Activated T-cell treated with anti-CD3 and anti-CD28 coated beads, Interleukin-2, amount 50 U/mL, for 72 hours (primary cell): ENCODE measurements around the gene METTL15. TPM values are rescaled to one million over a fixed set of nuclear protein-coding genes. Genes with fewer than 3 reads are reported as not detected.
"Not testable (repeated sequence)": the region's sequence is repeated elsewhere in the genome, so short reads cannot be mapped to it uniquely, and the experiment has no call there.

ENCODE experiments used
- ATAC-seq, 2 donors: fragments of 150-1000 bp; cut with Tn5 transposase; replicated peaks in 1 of 2; 2 replicates each; pipeline ENCODE4 v1.10.0; 2021; ENCODE audit warnings: moderate library complexity in 2 of 2, mild to moderate bottlenecking in 1 of 2
- DNase-seq, 2 donors: peaks; one replicate each; pipeline ENCODE4 v3.0.0; 2021 to 2022; ENCODE audit warnings: mixed read lengths in 1 of 2
- H3K27ac Mint-ChIP-seq: one replicate; pipeline ENCODE4 v1.8.0; 2022; ENCODE audit warnings: mild to moderate bottlenecking, moderate library complexity, mixed read lengths
- H3K27me3 Mint-ChIP-seq: one replicate; pipeline ENCODE4 v1.8.0; 2022; ENCODE audit warnings: low read depth, mixed read lengths
- H3K36me3 Mint-ChIP-seq, 2 donors: one replicate each; pipeline ENCODE4 v1.8.0; 2022; ENCODE audit warnings: mixed read lengths in 2 of 2, mild to moderate bottlenecking in 1 of 2; ENCODE audit not compliant: insufficient read depth in 2 of 2
- H3K4me1 Mint-ChIP-seq: one replicate; pipeline ENCODE4 v1.8.0; 2022; ENCODE audit warnings: low read depth, mixed read lengths
- H3K4me3 Mint-ChIP-seq, 2 donors: one replicate each; pipeline ENCODE4 v1.8.0; 2022; ENCODE audit warnings: mild to moderate bottlenecking in 2 of 2, mixed read lengths in 2 of 2, moderate library complexity in 2 of 2
- H3K9me3 Mint-ChIP-seq, 2 donors: one replicate each; pipeline ENCODE4 v1.8.0; 2022; ENCODE audit warnings: mixed read lengths in 2 of 2
- total RNA-seq, 2 donors: library from RNA; stranded (reverse); gene quantifications; one replicate each; pipeline ENCODE4 v1.2.3, GENCODE V29; 2022

METTL15 gene
- total RNA-seq, 2 donors from 2014 or later, result 18.2 to 19.5 TPM

DNA sequence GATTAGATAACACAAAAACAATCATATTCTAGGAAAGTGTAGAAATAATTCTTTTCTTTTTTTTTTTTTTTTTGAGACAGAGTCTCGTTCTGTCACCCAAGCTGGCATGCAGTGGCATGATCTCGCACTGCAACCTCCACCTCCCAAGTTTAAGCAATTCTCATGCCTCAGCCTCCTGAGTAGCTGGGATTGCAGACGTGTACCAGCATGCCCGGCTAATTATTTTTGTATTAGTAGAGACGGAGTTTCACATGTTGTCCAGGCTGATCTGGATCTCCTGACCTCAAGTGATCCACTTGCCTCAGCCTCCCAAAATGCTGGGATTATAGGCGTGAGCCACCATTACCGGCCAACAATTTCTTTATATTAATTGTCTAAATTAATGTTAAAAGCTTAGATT, 182.8 kb downstream of the METTL15 start:
- not testable (repeated sequence) for ATAC-seq, H3K4me1 Mint-ChIP-seq, H3K9me3 Mint-ChIP-seq, H3K27ac Mint-ChIP-seq, H3K36me3 Mint-ChIP-seq, DNase-seq, H3K27me3 Mint-ChIP-seq, H3K4me3 Mint-ChIP-seq

DNA sequence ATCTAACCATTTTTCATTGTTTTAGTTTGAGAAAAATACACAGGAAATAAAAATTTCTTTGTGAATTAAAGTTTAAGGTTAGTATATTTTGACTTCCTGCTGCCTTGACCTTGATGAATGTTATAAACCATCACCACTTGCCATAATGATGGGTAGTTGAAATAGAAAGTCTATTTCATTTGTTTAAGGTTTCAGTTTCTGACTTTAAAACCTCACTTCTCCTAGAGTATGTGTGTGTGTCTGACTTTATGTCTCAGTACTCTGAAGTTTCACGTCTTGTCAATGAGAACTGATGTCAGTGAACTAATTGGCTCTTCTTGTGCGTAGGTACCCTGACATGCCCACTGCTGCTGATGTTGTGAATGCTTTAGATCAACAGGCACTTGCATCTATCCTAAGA, 188.2 kb downstream of the METTL15 start:
- Mint-ChIP-seq H3K4me3 (no peak overlapping the region), H3K27ac (no peak overlapping the region), H3K36me3 (peaks cover 7 to 9% of the 10 kb centered on the region in 2 donors), H3K27me3 (no peaks in the 10 kb centered on the region), H3K4me1 (peaks cover 5% of the 10 kb centered on the region), H3K9me3 (peaks cover 0 to 2% of the 10 kb centered on the region in 2 donors)
- ATAC-seq (no peak), DNase-seq (no peak)

DNA sequence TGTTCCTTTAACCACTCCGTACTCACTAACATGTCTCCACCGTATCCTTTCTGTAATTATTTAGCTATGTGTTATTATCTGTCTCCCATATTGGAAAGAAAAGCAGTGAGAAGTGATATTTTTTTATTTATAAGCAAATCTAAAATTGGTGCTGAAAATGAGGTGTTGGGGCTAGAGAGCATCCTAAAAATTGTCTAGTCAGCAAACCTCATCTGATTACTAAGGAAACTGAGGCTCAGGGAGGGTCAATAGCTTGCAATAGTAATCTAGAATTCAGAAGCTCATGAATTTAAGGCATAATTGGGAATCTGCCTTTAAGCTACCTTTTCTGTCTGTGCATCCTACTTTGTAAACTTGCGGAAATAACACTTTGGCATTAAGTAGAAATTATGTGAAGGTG, 190.0 kb downstream of the METTL15 start:
- Mint-ChIP-seq H3K27ac (no peak overlapping the region), H3K4me1 (peaks cover 5% of the 10 kb centered on the region), H3K27me3 (no peaks in the 10 kb centered on the region), H3K36me3 (peaks cover 5 to 7% of the 10 kb centered on the region in 2 donors), H3K4me3 (no peak overlapping the region), H3K9me3 (no peaks in the 10 kb centered on the region)
- no peak for ATAC-seq
- no peak for DNase-seq

DNA sequence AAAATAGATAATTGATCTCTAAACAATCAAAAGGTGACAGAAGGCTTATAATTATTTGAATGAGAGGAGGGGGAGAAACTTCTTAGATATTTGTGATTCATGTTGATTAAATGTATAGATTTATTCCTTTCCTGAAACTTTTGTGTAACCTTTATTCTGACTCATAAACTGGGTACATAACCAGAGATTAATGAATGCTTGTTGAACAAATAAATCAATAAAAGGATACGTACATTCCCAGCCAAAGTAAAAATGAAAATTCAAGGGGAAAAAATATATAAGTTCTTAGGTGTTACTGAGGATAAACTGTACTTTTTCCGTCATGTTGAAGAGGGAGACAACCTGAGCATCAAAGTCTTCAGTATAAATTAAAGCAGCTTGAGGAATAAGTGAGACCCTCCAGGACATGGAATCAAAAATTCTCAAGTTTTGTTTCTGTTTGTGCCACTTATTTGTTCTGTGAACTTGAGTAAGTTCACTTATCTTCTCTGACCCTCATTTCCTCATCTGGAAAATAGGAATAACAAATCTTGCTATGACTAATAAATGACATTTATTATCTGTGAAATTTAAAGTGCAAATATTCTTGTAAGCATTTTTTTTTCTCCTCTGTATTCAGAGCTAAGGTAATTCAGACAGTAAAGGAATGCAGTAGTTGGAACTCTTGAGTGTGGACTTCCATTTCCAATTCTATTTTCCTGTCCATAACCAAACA, 195.4 kb downstream of the METTL15 start:
- ATAC-seq (no peak), DNase-seq (no peak)
- Mint-ChIP-seq H3K4me3 (no peak overlapping the region), H3K9me3 (no peaks in the 10 kb centered on the region), H3K36me3 (peaks cover 3 to 6% of the 10 kb centered on the region in 2 donors), H3K27ac (no peak overlapping the region), H3K27me3 (no peaks in the 10 kb centered on the region), H3K4me1 (no peaks in the 10 kb centered on the region)

DNA sequence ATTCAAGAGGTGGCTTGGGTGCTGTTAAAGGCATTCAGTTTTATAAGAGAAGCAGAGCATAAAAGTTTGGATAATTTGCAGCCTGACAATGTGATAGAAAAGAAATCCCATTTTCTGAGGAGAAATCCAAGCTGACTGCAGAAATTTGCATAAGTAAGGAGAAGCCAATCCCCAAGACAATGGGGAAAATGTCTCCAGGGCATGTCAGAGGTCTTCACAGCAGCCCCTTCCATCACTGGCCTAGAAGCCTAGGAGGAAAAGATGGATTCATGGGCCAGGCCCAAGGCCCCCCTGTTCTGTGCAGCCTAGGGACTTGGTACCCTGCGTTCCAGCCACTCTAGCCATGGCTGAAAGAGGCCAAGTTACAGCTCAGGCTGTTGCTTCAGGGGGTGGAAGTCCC, 207.3 kb downstream of the METTL15 start:
- H3K36me3 Mint-ChIP-seq, result peaks cover 8 to 15% of the 10 kb centered on the region in 2 donors
- H3K4me3 Mint-ChIP-seq, result no peak overlapping the region
- DNase-seq (no peak), ATAC-seq (no peak)
- no peak overlapping the region for H3K27ac Mint-ChIP-seq
- no peaks in the 10 kb centered on the region for H3K27me3 Mint-ChIP-seq
- H3K4me1 Mint-ChIP-seq, result no peaks in the 10 kb centered on the region
- no peaks in the 10 kb centered on the region for H3K9me3 Mint-ChIP-seq

DNA sequence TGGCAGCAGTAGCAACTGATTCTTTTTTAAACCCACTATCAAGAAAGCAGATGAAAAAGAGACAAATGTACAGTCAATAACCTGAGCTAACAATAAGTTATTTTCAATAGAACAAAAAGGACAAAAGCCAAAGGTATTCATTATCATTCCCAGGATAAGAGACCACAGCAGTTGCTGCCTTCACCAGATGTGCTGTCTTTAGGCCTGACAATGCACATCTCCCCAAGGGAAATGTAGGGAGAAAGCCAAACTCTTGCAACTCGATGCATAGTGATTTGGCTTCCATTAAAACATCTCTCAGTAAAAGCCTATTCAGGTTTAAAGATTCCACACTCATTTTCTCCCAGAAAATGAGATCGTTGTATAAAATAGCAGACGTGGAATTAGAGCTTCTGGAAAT, 210.7 kb downstream of the METTL15 start:
- Mint-ChIP-seq H3K27me3 (no peaks in the 10 kb centered on the region), H3K4me3 (no peak overlapping the region), H3K4me1 (no peaks in the 10 kb centered on the region), H3K27ac (no peak overlapping the region), H3K36me3 (peaks cover 8 to 10% of the 10 kb centered on the region in 2 donors), H3K9me3 (no peaks in the 10 kb centered on the region)
- DNase-seq (no peak), ATAC-seq (no peak)

DNA sequence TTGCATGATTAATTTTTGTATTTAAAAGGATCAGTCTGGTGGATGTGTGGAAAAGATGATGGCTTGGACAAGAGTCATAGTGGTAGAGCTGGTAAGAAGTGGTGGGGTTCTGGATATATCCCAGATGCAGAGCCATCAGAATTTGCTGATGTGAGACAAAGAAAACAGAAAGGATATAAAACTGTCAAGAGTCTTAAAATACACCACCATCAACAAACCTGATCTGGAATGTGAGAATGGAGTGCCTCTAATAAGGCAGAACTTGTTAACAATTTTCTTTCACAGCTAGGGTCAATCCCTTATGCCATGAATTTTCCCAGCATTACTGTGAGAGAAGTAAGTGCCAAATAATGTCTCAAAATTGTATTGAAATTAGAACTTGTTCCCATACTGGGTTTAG, 215.4 kb downstream of the METTL15 start:
- no peaks in the 10 kb centered on the region for H3K27me3 Mint-ChIP-seq
- DNase-seq (no peak), ATAC-seq (no peak)
- no peak overlapping the region for H3K4me3 Mint-ChIP-seq
- H3K27ac Mint-ChIP-seq, result peak overlapping the region; percentile 4
- H3K9me3 Mint-ChIP-seq, result peaks cover 4% of the 10 kb centered on the region in 2 donors
- peaks cover 6% of the 10 kb centered on the region in 2 donors for H3K36me3 Mint-ChIP-seq
- no peaks in the 10 kb centered on the region for H3K4me1 Mint-ChIP-seq

DNA sequence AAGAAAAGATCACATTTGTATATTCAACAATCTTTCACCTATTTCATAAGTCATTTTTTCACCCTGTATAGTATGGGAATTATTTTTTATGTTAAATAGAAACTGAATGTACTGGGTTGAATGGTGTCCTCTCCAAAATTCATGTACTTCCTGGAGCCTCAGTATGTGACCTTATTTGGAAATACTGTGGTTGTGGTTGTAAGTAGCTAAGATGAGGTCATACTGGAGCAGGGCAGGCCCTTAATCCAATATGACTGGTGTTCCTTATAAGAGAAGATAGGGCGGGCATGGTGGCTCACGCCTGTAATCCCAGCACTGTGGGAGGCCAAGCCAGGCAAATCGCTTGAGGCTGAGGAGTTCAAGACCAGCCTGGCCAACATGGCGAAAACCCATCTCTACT, 224.2 kb downstream of the METTL15 start:
- H3K36me3 Mint-ChIP-seq, H3K4me3 Mint-ChIP-seq, DNase-seq, H3K9me3 Mint-ChIP-seq, H3K27ac Mint-ChIP-seq, H3K27me3 Mint-ChIP-seq, H3K4me1 Mint-ChIP-seq: not testable (repeated sequence)
- ATAC-seq, result peak; percentile 77 to 87

DNA sequence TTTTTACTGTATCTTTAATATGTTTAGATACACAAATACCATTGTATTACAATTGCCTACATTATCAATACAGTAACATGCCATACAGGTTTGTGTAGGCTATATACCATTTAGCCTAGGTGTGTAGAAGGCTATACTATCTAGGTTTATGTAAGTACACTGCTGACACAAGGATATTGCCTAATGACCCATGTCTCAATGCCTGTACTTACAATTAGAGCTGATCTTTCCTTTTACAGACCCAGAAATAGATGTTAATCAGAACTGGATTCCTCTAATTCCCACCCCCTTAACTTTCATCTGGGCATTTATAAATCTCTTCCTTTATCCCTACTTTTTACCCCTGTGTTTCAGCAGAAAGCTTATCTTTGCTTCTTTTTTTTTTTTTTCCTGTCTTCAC, 229.5 kb downstream of the METTL15 start:
- Mint-ChIP-seq H3K9me3 (peaks cover 9 to 16% of the 10 kb centered on the region in 2 donors), H3K36me3 (peaks cover 7 to 14% of the 10 kb centered on the region in 2 donors), H3K27me3 (no peaks in the 10 kb centered on the region), H3K4me3 (no peak overlapping the region), H3K27ac (no peak overlapping the region), H3K4me1 (peaks cover 3% of the 10 kb centered on the region)
- DNase-seq, result no peak
- ATAC-seq, result no peak

DNA sequence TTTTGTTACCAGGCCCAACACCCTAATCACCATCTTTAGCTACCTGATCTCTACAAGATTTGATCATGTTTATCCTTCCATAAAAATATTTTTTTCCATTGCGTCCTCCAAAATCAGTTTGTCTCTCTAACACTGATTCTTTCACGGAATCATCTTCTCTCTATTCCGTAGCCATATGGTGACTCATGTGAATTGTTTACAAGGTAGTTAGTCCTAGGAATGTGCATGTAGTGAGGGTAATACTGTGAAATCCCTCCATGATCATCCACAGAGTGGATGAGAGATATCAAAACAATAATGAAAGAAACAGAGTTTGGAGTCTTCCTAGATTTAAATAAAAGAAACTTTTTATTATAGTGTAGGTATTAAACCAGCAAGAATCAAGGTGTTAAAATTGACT, 230.2 kb downstream of the METTL15 start:
- ATAC-seq (no peak), DNase-seq (no peak)

DNA sequence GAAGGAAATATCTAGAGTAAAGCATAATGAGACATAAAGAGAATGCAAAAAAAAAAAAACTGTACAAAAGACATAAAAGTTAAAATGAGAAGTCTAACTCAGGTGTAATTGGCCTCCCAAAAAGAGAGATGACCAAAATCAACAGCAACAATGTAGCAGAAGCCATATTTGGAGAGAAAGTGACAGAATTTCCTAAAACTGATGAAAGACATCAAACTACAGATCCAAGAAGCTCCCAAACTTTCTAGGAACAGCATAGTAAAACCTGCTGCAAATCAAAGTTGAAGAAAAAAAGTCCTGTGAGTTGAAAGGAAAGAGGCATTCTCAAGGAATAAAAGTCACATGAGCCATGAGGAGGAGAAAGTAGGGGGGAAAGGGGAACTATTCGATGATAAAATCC, 231.3 kb downstream of the METTL15 start:
- ATAC-seq (no peak), DNase-seq (no peak)
- Mint-ChIP-seq H3K4me3 (no peak overlapping the region), H3K4me1 (peaks cover 7% of the 10 kb centered on the region), H3K9me3 (peaks cover 9 to 16% of the 10 kb centered on the region in 2 donors), H3K36me3 (peaks cover 7 to 14% of the 10 kb centered on the region in 2 donors), H3K27ac (no peak overlapping the region), H3K27me3 (no peaks in the 10 kb centered on the region)

More for the DNA sequence above, 230.2 kb downstream of the METTL15 start:
- Mint-ChIP-seq H3K4me1 (peaks cover 7% of the 10 kb centered on the region), H3K36me3 (peaks cover 7 to 14% of the 10 kb centered on the region in 2 donors), H3K4me3 (no peak overlapping the region), H3K9me3 (peaks cover 9 to 16% of the 10 kb centered on the region in 2 donors), H3K27me3 (no peaks in the 10 kb centered on the region), H3K27ac (no peak overlapping the region)

DNA sequence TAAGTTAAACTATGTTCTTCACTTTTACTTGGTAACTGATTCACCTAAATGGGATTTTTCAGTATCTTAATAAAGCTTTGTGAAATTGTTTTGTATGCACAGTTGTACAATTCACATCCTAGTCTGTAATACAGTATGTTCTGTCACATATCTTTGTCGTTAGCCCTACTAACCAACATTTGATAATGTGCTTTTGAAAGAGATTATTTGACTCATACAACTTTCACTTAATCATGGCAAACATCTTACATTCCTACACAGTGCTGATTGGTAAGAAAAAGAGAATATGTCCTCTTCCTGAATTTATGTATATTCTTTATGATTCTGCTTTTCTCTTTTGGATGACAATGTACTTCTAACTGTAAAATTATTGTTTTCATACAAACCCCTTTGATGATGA, 234.5 kb downstream of the METTL15 start:
- Mint-ChIP-seq H3K27me3 (no peaks in the 10 kb centered on the region), H3K4me3 (no peak overlapping the region), H3K4me1 (peaks cover 7% of the 10 kb centered on the region), H3K36me3 (peaks cover 7 to 14% of the 10 kb centered on the region in 2 donors), H3K27ac (no peak overlapping the region), H3K9me3 (peaks cover 9 to 15% of the 10 kb centered on the region in 2 donors)
- no peak for DNase-seq
- ATAC-seq, result no peak

DNA sequence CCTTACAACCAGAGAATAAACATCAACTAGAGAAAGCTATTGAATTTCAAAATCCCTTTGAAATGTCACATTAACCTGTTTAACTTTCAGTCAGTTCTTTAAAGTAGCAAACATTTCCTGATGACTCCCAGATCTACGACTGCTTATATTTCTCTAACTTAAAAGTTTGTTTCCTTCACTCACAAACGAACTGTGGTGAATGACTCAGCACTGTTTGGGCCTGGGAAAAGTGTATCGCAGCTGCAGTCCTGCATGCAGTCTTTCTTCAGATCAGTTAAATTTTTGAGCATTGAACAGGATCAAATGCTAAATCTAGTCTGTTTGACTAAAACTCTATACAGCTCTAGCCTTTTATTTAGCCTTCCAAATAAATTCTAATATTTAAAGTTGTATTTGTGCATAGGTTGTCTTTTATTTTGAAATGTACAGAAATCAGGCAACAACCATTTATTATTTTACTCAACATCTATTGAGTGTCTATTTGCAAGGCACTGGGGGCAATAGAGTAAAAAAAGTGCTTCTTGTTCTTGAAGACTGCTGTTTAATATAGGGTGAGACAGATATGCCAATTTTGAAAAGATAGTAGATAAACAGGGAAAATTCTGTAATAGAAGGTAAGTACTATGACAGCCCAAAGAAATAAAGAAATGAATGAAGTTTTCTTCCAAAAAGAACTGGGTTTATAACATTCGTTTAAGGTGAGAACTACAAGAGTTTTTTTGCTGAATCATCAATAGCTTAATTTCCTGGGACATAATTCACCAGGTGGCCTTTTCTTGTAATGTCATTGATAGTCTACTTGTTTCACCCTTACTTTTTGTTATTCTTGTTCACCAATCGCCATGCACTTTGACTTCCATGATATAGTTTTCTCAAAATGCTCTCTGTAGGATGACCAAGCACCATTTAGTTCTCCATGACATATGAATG, 235.4 kb downstream of the METTL15 start:
- Mint-ChIP-seq H3K4me1 (peaks cover 7% of the 10 kb centered on the region), H3K36me3 (peaks cover 7 to 10% of the 10 kb centered on the region in 2 donors), H3K9me3 (peaks cover 7 to 11% of the 10 kb centered on the region in 2 donors), H3K27ac (no peak overlapping the region), H3K27me3 (no peaks in the 10 kb centered on the region), H3K4me3 (no peak overlapping the region)
- ATAC-seq (no peak), DNase-seq (no peak)
